Mammary epithelial cell (primary cell): ENCODE data around the gene NCAPG2.

Source experiments
- EZH2 ChIP-seq: IDR thresholded peaks from 2 replicates; pipeline ENCODE4 v1.6.1; 2012; ENCODE audit warnings: low read length, inconsistent platforms, borderline replicate concordance
- TF ChIP-seq, protein P1 (sequence below), 2 donors: IDR thresholded peaks in 1 of 2; conservative IDR thresholded peaks in 1 of 2; 2 replicates each; pipeline ENCODE4 v1.5.1; 2011 to 2012; ENCODE audit warnings: inconsistent platforms in 2 of 2, low read length in 2 of 2, mild to moderate bottlenecking in 2 of 2, control low read depth in 1 of 2, low read depth in 1 of 2; ENCODE audit not compliant: insufficient read depth in 1 of 2; ENCODE audit errors: extremely low read depth in 1 of 2

DNA sequence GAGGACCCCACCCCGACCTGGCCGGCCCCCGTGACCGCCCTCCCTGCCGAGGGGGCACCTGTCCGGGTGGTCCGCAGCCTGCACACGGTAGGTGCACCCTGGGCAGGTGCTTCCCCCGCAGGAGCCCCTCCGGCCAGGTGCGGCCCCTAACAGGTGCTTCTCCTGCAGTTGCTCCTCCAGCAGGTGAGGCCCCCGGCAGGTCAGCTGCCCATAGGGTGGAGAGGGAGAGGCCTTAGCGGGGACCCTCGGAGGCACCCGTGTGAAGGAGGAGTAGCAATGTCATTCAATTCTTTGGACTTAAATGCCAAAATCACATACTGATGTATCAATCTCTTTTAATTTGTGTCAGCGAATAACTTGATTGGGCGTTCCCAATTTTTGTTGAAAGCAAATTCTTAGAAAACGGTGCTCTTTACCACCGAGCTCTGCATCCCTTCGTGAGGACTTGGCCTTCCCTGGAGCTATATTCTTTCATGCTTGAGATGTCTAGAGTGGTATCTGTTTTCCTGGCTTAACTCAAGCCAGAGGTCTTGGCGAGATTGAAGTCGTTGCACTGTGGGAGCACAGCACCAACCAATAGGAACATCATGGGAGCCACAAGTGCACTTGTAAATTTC is 738 bp upstream of the NCAPG2 start:
- TF ChIP-seq, protein P1, sequence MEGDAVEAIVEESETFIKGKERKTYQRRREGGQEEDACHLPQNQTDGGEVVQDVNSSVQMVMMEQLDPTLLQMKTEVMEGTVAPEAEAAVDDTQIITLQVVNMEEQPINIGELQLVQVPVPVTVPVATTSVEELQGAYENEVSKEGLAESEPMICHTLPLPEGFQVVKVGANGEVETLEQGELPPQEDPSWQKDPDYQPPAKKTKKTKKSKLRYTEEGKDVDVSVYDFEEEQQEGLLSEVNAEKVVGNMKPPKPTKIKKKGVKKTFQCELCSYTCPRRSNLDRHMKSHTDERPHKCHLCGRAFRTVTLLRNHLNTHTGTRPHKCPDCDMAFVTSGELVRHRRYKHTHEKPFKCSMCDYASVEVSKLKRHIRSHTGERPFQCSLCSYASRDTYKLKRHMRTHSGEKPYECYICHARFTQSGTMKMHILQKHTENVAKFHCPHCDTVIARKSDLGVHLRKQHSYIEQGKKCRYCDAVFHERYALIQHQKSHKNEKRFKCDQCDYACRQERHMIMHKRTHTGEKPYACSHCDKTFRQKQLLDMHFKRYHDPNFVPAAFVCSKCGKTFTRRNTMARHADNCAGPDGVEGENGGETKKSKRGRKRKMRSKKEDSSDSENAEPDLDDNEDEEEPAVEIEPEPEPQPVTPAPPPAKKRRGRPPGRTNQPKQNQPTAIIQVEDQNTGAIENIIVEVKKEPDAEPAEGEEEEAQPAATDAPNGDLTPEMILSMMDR (conservative IDR thresholded peaks at IDR 0.05 in 1 of 2, IDR thresholded peaks at IDR 0.05 in 1 of 2; ENCODE audit: extremely low read depth in 1 of 2, insufficient read depth in 1 of 2, low read depth in 1 of 2, low read length in 2 of 2), result no peak
- no peak for TF ChIP-seq EZH2
